Measurements from ENCODE around the gene FOXD1. TPM values are rescaled to one million over a fixed set of nuclear protein-coding genes. Genes with fewer than 3 reads are reported as not detected.

FOXD1 gene
- total and polyA plus RNA-seq, 2 donors (not counting 3 experiments of a cell fraction or from before 2014, with no cell fraction given): 0.06 to 0.20 TPM

GRCh38 chr5:73424556-73424977, 24.0 kb downstream of the FOXD1 start:
- FAIRE-seq (no peak), DNase-seq (ENCODE audit: low read depth, low spot score) (no peak)
- Histone ChIP-seq H4K20me1 (replicated peaks; ENCODE audit: control insufficient read depth, extremely low read depth, insufficient read depth, low read length) (no peaks in the 10 kb centered on the region), H3K4me3 (replicated peaks in 1 of 3; ENCODE audit: insufficient read depth in 1 of 3, low read depth in 1 of 3, low read length in 3 of 3) (no peak overlapping the region), H3K9ac (replicated peaks; ENCODE audit: extremely low read depth, insufficient read depth, low read length) (no peak overlapping the region), H3K36me3 (ENCODE audit: control insufficient read depth in 2 of 2, extremely low read depth in 1 of 2, insufficient read depth in 2 of 2, low read length in 2 of 2) (no peaks in the 10 kb centered on the region), H3K4me1 (ENCODE audit: control insufficient read depth, extremely low read depth, insufficient read depth, low read length) (no peaks in the 10 kb centered on the region), H3K79me2 (ENCODE audit: control insufficient read depth, insufficient read depth, low read length) (no peaks in the 10 kb centered on the region), H2AFZ (ENCODE audit: low read depth, low read length) (no peak overlapping the region), H3K9me3 (replicated peaks; ENCODE audit: control insufficient read depth, insufficient read depth, low read length) (no peaks in the 10 kb centered on the region), H3K27ac (ENCODE audit: insufficient read depth, low read depth, low read length) (no peak overlapping the region), H3K4me2 (ENCODE audit: insufficient read depth, low read length) (no peak overlapping the region), H3K27me3 (ENCODE audit: control insufficient read depth in 2 of 2, insufficient read depth in 2 of 2, low read length in 2 of 2) (peaks cover 68 to 93% of the 10 kb centered on the region in 2 experiments), H3K9me1 (replicated peaks; ENCODE audit: control insufficient read depth, extremely low read depth, insufficient read depth, low read length) (no peaks in the 10 kb centered on the region)
- BruUV-seq (replicated peaks): no TSS peak
- no peak for TF ChIP-seq MAX (IDR thresholded peaks at IDR 0.05; ENCODE audit: insufficient read depth, insufficient read length)
- intact Hi-C loops (cut with micrococcal nuclease): no loop called here
- ChIA-PET CTCF (interaction anchor here (0.9 to 1.1 kb wide), 2 partner anchors 9 to 208 kb away, joined by 4 to 5 read pairs; no protein-coding TSS in a partner anchor), POLR2A (no interaction called here)
- dilution Hi-C loops (cut with MboI; ENCODE audit: extremely low pct_ligation_motif_present, low sequenced_read_pairs): no loop called here

GRCh38 chr5:73422164-73422563, 26.4 kb downstream of the FOXD1 start:
- BruUV-seq (replicated peaks): no TSS peak
- Histone ChIP-seq H3K79me2 (ENCODE audit: control insufficient read depth, insufficient read depth, low read length) (no peaks in the 10 kb centered on the region), H3K27ac (ENCODE audit: insufficient read depth, low read depth, low read length) (no peak overlapping the region), H3K9me1 (replicated peaks; ENCODE audit: control insufficient read depth, extremely low read depth, insufficient read depth, low read length) (no peaks in the 10 kb centered on the region), H2AFZ (ENCODE audit: low read depth, low read length) (no peak overlapping the region), H3K36me3 (ENCODE audit: control insufficient read depth in 2 of 2, extremely low read depth in 1 of 2, insufficient read depth in 2 of 2, low read length in 2 of 2) (no peaks in the 10 kb centered on the region), H3K27me3 (ENCODE audit: control insufficient read depth in 2 of 2, insufficient read depth in 2 of 2, low read length in 2 of 2) (peaks cover 73 to 93% of the 10 kb centered on the region in 2 experiments), H4K20me1 (replicated peaks; ENCODE audit: control insufficient read depth, extremely low read depth, insufficient read depth, low read length) (no peaks in the 10 kb centered on the region), H3K9ac (replicated peaks; ENCODE audit: extremely low read depth, insufficient read depth, low read length) (no peak overlapping the region), H3K4me1 (ENCODE audit: control insufficient read depth, extremely low read depth, insufficient read depth, low read length) (no peaks in the 10 kb centered on the region), H3K9me3 (replicated peaks; ENCODE audit: control insufficient read depth, insufficient read depth, low read length) (no peaks in the 10 kb centered on the region), H3K4me3 (replicated peaks in 1 of 3; ENCODE audit: insufficient read depth in 1 of 3, low read depth in 1 of 3, low read length in 3 of 3) (no peak overlapping the region), H3K4me2 (ENCODE audit: insufficient read depth, low read length) (no peak overlapping the region)
- no peak for FAIRE-seq
- CTCF ChIA-PET: interaction anchor here (1.4 kb wide), 1 partner anchor 29 kb away, joined by 5 read pairs; no protein-coding TSS in a partner anchor
- TF ChIP-seq GATA2 (IDR thresholded peaks at IDR 0.05; ENCODE audit: insufficient read depth, insufficient read length, low read depth, low read length) (no peak), JUN (IDR thresholded peaks at IDR 0.05; ENCODE audit: borderline replicate concordance, insufficient read depth, insufficient read length, low read depth) (no peak), MYC (IDR thresholded peaks at IDR 0.05; ENCODE audit: low read depth, low read length) (no peak), POLR2AphosphoS5 (IDR thresholded peaks at IDR 0.05; ENCODE audit: insufficient read depth, low read depth, low read length) (no peak), CTCF (IDR thresholded peaks at IDR 0.05; ENCODE audit: extremely low read depth in 1 of 2, insufficient read depth in 1 of 2, low read depth in 1 of 2, low read length in 2 of 2) (no peak), FOS (IDR thresholded peaks at IDR 0.05; ENCODE audit: borderline replicate concordance, insufficient read depth, low read length) (no peak), MAX (IDR thresholded peaks at IDR 0.05; ENCODE audit: insufficient read depth, insufficient read length) (no peak)
- intact Hi-C loops (cut with micrococcal nuclease) (no loop called here), dilution Hi-C loops (cut with MboI; ENCODE audit: extremely low pct_ligation_motif_present, low sequenced_read_pairs) (no loop called here)
- DNase-seq (ENCODE audit: low read depth, low spot score): no peak
- POLR2A ChIA-PET: no interaction called here
